K562 (cell line): ENCODE measurements around the gene DYNLT3. TPM values are rescaled to one million over a fixed set of nuclear protein-coding genes. Genes with fewer than 3 reads are reported as not detected.

Experiments
- ATAC-seq: fragments of 200-7000 bp; cut with Tn5 transposase; 3 replicates; pipeline ENCODE4 v1.9.1; 2020; ENCODE audit warnings: moderate library complexity
- BruUV-seq: library from RNA; stranded (reverse); fragments of 400-500 nt; replicated peaks from 2 replicates; lab custom pipeline; 2021; lab: Mats Ljungman, UMichigan
- CTCF ChIA-PET: fragments of 300-600 bp; formaldehyde crosslinking; extraction: SDS; loops from one replicate; lab custom pipeline; 2021; ENCODE audit warnings: low intra/inter-chr PET ratio; lab: Yijun Ruan, JAX
- POLR2A ChIA-PET: fragments of 300-600, 350-650 bp; sonication (Branson Sonifier 250); formaldehyde crosslinking; extraction: SDS; loops from one replicate; lab custom pipeline; 2021; ENCODE audit warnings: antibody characterized with exemption, inconsistent platforms; lab: Yijun Ruan, JAX
- DNase-seq, 4 experiments: peaks; one replicate each; pipeline versions ENCODE4 v3.0.0 to v3.0.0-alpha.2; 2011 to 2018; ENCODE audit warnings: low spot score in 3 of 4, mixed read lengths in 3 of 4; ENCODE audit errors: extremely low read depth in 1 of 4
- FAIRE-seq: peaks from 2 replicates; lab custom pipeline; 2011; peaks lifted over from hg19 to GRCh38; lab: Jason Lieb, UNC
- H2AFZ ChIP-seq: 2 replicates; pipeline ENCODE4 v1.6.0; 2011; ENCODE audit warnings: low read depth, low read length, control low read depth, inconsistent platforms
- H3K27ac ChIP-seq: fragments of 200-600 bp; 3 replicates; pipeline ENCODE4 v1.8.0; 2011; ENCODE audit warnings: low read depth, mild to moderate bottlenecking, control low read depth, inconsistent platforms, low read length, moderate library complexity, mixed read lengths; ENCODE audit errors: extremely low read depth
- H3K27me3 ChIP-seq, 2 experiments: fragments of 300-600 bp in 1 of 2; 2 replicates in 1 of 2; 3 replicates in 1 of 2; pipeline versions ENCODE4 v1.6.0 to v1.8.0; 2011; ENCODE audit warnings: inconsistent platforms in 2 of 2, low read length in 2 of 2, mild to moderate bottlenecking in 1 of 2, mixed read lengths in 1 of 2, moderate library complexity in 1 of 2; ENCODE audit not compliant: control insufficient read depth in 2 of 2, insufficient read depth in 2 of 2
- H3K36me3 ChIP-seq: fragments of 300-600 bp; 3 replicates; pipeline ENCODE4 v1.8.0; 2011; ENCODE audit warnings: mild to moderate bottlenecking, low read length, inconsistent platforms; ENCODE audit not compliant: control insufficient read depth, insufficient read depth
- H3K4me1 ChIP-seq, 2 experiments: fragments of 200-600 bp in 1 of 2; replicated peaks in 1 of 2; 2 replicates in 1 of 2; 3 replicates in 1 of 2; pipeline versions ENCODE4 v1.5.1 to v1.8.0; 2011; ENCODE audit warnings: inconsistent platforms in 2 of 2, low read length in 2 of 2, mild to moderate bottlenecking in 1 of 2, mixed read lengths in 1 of 2, moderate library complexity in 1 of 2; ENCODE audit not compliant: control insufficient read depth in 2 of 2, insufficient read depth in 2 of 2
- H3K4me2 ChIP-seq: 2 replicates; pipeline ENCODE4 v1.6.1; 2011; ENCODE audit warnings: low read length, control low read depth, inconsistent platforms, mixed read lengths; ENCODE audit not compliant: insufficient read depth
- H3K4me3 ChIP-seq: fragments of 200-600 bp; sonication (generic), shearing (Covaris generic); 2 replicates; pipeline ENCODE4 v1.5.1; 2016; ENCODE audit warnings: control low read depth, inconsistent platforms
- H3K79me2 ChIP-seq: fragments of 200-600 bp; 3 replicates; pipeline ENCODE4 v1.8.0; 2011; ENCODE audit warnings: low read length, inconsistent platforms; ENCODE audit not compliant: control insufficient read depth, insufficient read depth
- H3K9ac ChIP-seq, 2 experiments: 2 replicates each; pipeline versions ENCODE4 v1.6.0 to v1.6.1; 2011; ENCODE audit warnings: low read depth in 2 of 2, low read length in 2 of 2, control low read depth in 1 of 2, inconsistent platforms in 1 of 2, mild to moderate bottlenecking in 1 of 2, mixed read lengths in 1 of 2; ENCODE audit not compliant: insufficient read depth in 1 of 2
- H3K9me1 ChIP-seq: one replicate; pipeline ENCODE4 v1.6.0; 2011; ENCODE audit warnings: inconsistent platforms, mild to moderate bottlenecking, low read length, moderate library complexity; ENCODE audit not compliant: control insufficient read depth, insufficient read depth
- H3K9me3 ChIP-seq: replicated peaks from 2 replicates; pipeline ENCODE4 v1.5.1; 2011; ENCODE audit warnings: low read depth, low read length, inconsistent platforms; ENCODE audit not compliant: control insufficient read depth, insufficient read depth
- H4K20me1 ChIP-seq: replicated peaks from 2 replicates; pipeline ENCODE4 v1.6.1; 2011; ENCODE audit warnings: low read length, inconsistent platforms, mixed read lengths; ENCODE audit not compliant: control insufficient read depth, insufficient read depth
- CBFB ChIP-seq: sonication (generic); formaldehyde crosslinking; IDR thresholded peaks from 2 replicates; pipeline ENCODE4 v1.4.0; 2020; ENCODE audit warnings: mild to moderate bottlenecking, missing genetic modification reagents
- CHD1 ChIP-seq: fragments of 200-600 bp; sonication (generic); IDR thresholded peaks from one replicate; pipeline ENCODE4 v1.6.1; 2012; ENCODE audit warnings: mild to moderate bottlenecking, moderate library complexity, low read length, inconsistent platforms
- CREB1 ChIP-seq, 2 experiments: sonication (generic) in 1 of 2; formaldehyde crosslinking in 1 of 2; IDR thresholded peaks; 2 replicates each; pipeline versions ENCODE4 v1.6.1 to v1.8.0; 2012 to 2022; ENCODE audit warnings: inconsistent platforms in 1 of 2, mild to moderate bottlenecking in 1 of 2, missing genetic modification reagents in 1 of 2, moderate library complexity in 1 of 2
- E2F5 ChIP-seq: sonication (generic); formaldehyde crosslinking; IDR thresholded peaks from 2 replicates; pipeline ENCODE4 v1.8.0; 2022; ENCODE audit warnings: mild to moderate bottlenecking, missing genetic modification reagents
- FOXK2 ChIP-seq, 2 experiments: fragments of 450-650 bp; IDR thresholded peaks in 1 of 2; conservative IDR thresholded peaks in 1 of 2; 2 replicates each; pipeline ENCODE4 v1.6.1; 2016; ENCODE audit warnings: low read depth in 2 of 2, mild to moderate bottlenecking in 1 of 2
- JUND ChIP-seq, 2 experiments: IDR thresholded peaks; 2 replicates in 1 of 2; 3 replicates in 1 of 2; pipeline ENCODE4 v1.6.1; 2011; ENCODE audit warnings: borderline replicate concordance in 2 of 2, low read depth in 2 of 2, low read length in 2 of 2, improper control_type of control experiment in 1 of 2, missing biosample characterization in 1 of 2, missing genetic modification characterization in 1 of 2, missing genetic modification reagents in 1 of 2
- POLR3G ChIP-seq: IDR thresholded peaks from 2 replicates; pipeline ENCODE4 v1.6.1; 2011; ENCODE audit not compliant: insufficient read length, insufficient replicate concordance; ENCODE audit errors: extremely low read depth
- SMAD1 ChIP-seq: fragments of 150-350 bp; IDR thresholded peaks from 2 replicates; pipeline ENCODE4 v1.6.1; 2014; ENCODE audit warnings: low read length, low read depth; ENCODE audit not compliant: partially characterized antibody
- SMAD4 ChIP-seq: fragments of 250-450 bp; sonication (Bioruptor Pico); conservative IDR thresholded peaks from 2 replicates; pipeline ENCODE4 v1.8.0; 2021; ENCODE audit warnings: inconsistent platforms, mild to moderate bottlenecking, moderate library complexity
- TOE1 ChIP-seq, 2 experiments: fragments of 450-650 bp in 1 of 2; sonication (generic) in 1 of 2; formaldehyde crosslinking in 1 of 2; IDR thresholded peaks; 2 replicates each; pipeline versions ENCODE4 v1.7.1 to v1.8.0; 2016 to 2022; ENCODE audit warnings: borderline replicate concordance in 2 of 2, mild to moderate bottlenecking in 2 of 2, antibody characterized with exemption in 1 of 2, inconsistent platforms in 1 of 2, low read depth in 1 of 2, missing genetic modification reagents in 1 of 2, moderate library complexity in 1 of 2
- ZFX ChIP-seq: sonication (generic); formaldehyde crosslinking; IDR thresholded peaks from 2 replicates; pipeline ENCODE4 v1.8.0; 2022; ENCODE audit warnings: mild to moderate bottlenecking, missing genetic modification reagents, moderate library complexity
- ZKSCAN3 ChIP-seq: fragments of 250-450 bp; sonication (Bioruptor Pico); IDR thresholded peaks from 2 replicates; pipeline ENCODE4 v1.4.0; 2020
- ZNF143 ChIP-seq: sonication (generic); formaldehyde crosslinking; IDR thresholded peaks from 2 replicates; pipeline ENCODE4 v1.9.0; 2022; ENCODE audit warnings: mild to moderate bottlenecking, missing genetic modification reagents
- WGBS: fragments of 100-300 bp; shearing (Covaris generic); methylation state at CpG from one replicate; pipeline ENCODE4 v1.1.6; 2016; ENCODE audit warnings: low coverage, mixed read lengths; ENCODE audit not compliant: insufficient coverage; ENCODE audit errors: missing lambda C conversion rate; 5-methylcytosine and 5-hydroxymethylcytosine counted together
- in situ Hi-C: fragments of 300-500 bp; cut with MboI; formaldehyde crosslinking; loops from 4 replicates; pipeline ENCODE4 v1.15.0; 2018; ENCODE audit warnings: inconsistent platforms, mixed read lengths
- intact Hi-C: fragments of 100-400 bp; cut with micrococcal nuclease; formaldehyde crosslinking; loops from 2 replicates; pipeline ENCODE4 v1.14.2; 2022
- polyA plus RNA-seq, 8 experiments: library from polyadenylated mRNA; depleted of rRNA in 4 of 8; stranded (reverse) in 5 of 8; unstranded in 3 of 8; fragments of >200 nt; fragmentation: Nextera tagmentation in 2 of 8; fragmentation: Illumina TruSeq in 1 of 8; extraction: Ambion mirVana in 2 of 8; extraction: Trizol in 1 of 8; gene quantifications; 2 replicates each; pipeline versions ENCODE4 v1.2.1 to v1.2.3, GENCODE V29; 2011 to 2014; ENCODE audit warnings: inconsistent platforms in 1 of 8, missing spikeins in 1 of 8
- total RNA-seq, 7 experiments: library from RNA; depleted of rRNA in 6 of 7; stranded (reverse); fragments of >200 nt in 6 of 7; fragmentation: Illumina TruSeq in 2 of 7; extraction: Trizol in 2 of 7; gene quantifications; 2 replicates each; pipeline versions ENCODE4 v1.2.1 to v1.2.3, GENCODE V29; 2011 to 2021; ENCODE audit warnings: low replicate concordance in 1 of 7
- TF ChIP-seq, protein P1 (sequence below): sonication (generic); formaldehyde crosslinking; IDR thresholded peaks from 2 replicates; pipeline ENCODE4 v1.4.0; 2020; ENCODE audit warnings: mild to moderate bottlenecking, missing genetic modification reagents

The DYNLT3 gene
- total and polyA plus RNA-seq, 9 of the 15 experiments (the other 6 are each of a cell fraction or from before 2014, with no cell fraction given) = 4.5 to 17.5 (median 8.3) TPM

DNA sequence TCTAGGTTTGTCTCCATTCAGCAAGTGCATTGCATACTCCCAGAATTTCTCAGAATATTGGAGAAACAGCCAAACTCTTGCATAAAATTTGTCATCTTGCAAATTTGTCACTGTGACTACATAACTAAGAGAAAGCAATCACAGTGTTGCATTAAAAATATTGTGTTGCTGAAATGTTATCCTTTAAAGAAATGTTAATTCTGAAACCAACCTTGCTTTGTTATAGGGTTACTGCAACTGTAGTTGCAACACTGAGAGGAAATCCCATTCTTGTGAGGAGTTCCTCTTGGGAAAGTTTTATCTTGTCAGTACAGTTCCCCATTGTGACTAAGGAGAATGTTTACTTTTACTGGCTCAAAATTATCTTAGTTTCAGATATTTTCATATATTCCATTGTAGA, 46.7 kb downstream of the DYNLT3 start (continued):
- TF ChIP-seq SMAD4 (CRISPR knock-in tag) = no peak
- TF ChIP-seq, all 486 proteins: peak for 5

- H3K9me1 ChIP-seq = no peaks in the 10 kb centered on the region
- no peak overlapping the region for H3K4me2 ChIP-seq
- H3K4me1 ChIP-seq = no peaks in the 10 kb centered on the region
- no peaks in the 10 kb centered on the region for H3K36me3 ChIP-seq
- H3K9ac ChIP-seq = no peak overlapping the region
- no peak for FAIRE-seq
- BruUV-seq = no TSS peak
- no peak overlapping the region for H3K27ac ChIP-seq
- no peak for ATAC-seq
- 28% methylated on average over 2 of the region's 2 CpGs for WGBS
- no peaks in the 10 kb centered on the region for H4K20me1 ChIP-seq
- in situ Hi-C loops = no loop called here
- ChIA-PET CTCF (no interaction called here), POLR2A (no interaction called here)
- no peaks in the 10 kb centered on the region for H3K79me2 ChIP-seq
- H3K4me3 ChIP-seq = no peak overlapping the region
- H2AFZ ChIP-seq = no peak overlapping the region
- intact Hi-C loops = no loop called here
- H3K27me3 ChIP-seq = no peaks in the 10 kb centered on the region
- DNase-seq = no peak
- no peaks in the 10 kb centered on the region for H3K9me3 ChIP-seq
- TF ChIP-seq FOXK2 (conservative IDR thresholded peaks at IDR 0.05 in 1 of 2, IDR thresholded peaks at IDR 0.05 in 1 of 2; ENCODE audit: low read depth in 2 of 2) (no peak), CHD1 (no peak), ZKSCAN3 (CRISPR knock-in tag) (no peak), TOE1 (IDR thresholded peaks at IDR 0.05; ENCODE audit: borderline replicate concordance) (no peak), TOE1 (CRISPR knock-in tag; IDR thresholded peaks at IDR 0.05; ENCODE audit: borderline replicate concordance, low read depth) (no peak), POLR3G (no peak), JUND (IDR thresholded peaks at IDR 0.05; ENCODE audit: borderline replicate concordance, low read depth, low read length) (no peak), JUND (tag; IDR thresholded peaks at IDR 0.05; ENCODE audit: borderline replicate concordance, low read depth, low read length) (no peak), ZFX (CRISPR knock-in tag) (no peak), E2F5 (CRISPR knock-in tag) (no peak), CBFB (no peak), ZNF143 (CRISPR knock-in tag) (no peak), CREB1 (IDR thresholded peaks at IDR 0.05) (no peak), CREB1 (CRISPR knock-in tag; IDR thresholded peaks at IDR 0.05) (no peak), SMAD1 (no peak)
- TF ChIP-seq, protein P1, sequence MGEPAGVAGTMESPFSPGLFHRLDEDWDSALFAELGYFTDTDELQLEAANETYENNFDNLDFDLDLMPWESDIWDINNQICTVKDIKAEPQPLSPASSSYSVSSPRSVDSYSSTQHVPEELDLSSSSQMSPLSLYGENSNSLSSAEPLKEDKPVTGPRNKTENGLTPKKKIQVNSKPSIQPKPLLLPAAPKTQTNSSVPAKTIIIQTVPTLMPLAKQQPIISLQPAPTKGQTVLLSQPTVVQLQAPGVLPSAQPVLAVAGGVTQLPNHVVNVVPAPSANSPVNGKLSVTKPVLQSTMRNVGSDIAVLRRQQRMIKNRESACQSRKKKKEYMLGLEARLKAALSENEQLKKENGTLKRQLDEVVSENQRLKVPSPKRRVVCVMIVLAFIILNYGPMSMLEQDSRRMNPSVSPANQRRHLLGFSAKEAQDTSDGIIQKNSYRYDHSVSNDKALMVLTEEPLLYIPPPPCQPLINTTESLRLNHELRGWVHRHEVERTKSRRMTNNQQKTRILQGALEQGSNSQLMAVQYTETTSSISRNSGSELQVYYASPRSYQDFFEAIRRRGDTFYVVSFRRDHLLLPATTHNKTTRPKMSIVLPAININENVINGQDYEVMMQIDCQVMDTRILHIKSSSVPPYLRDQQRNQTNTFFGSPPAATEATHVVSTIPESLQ (CRISPR knock-in tag) = no peak
These were observed 47.4 kb downstream of the DYNLT3 start for GRCh38 chrX:37799936-37800335.
